K562 (cell line): ENCODE data around the gene SEC24A. TPM values are rescaled to one million over a fixed set of nuclear protein-coding genes. Genes with fewer than 3 reads are reported as not detected.
"Not testable (repeated sequence)": the region's sequence is repeated elsewhere in the genome, so short reads cannot be mapped to it uniquely, and the experiment has no call there.

ENCODE experiments used
- ATAC-seq: fragments of 200-7000 bp; cut with Tn5 transposase; 3 replicates; pipeline ENCODE4 v1.9.1; 2020; ENCODE audit warnings: moderate library complexity
- BruUV-seq: library from RNA; stranded (reverse); fragments of 400-500 nt; replicated peaks from 2 replicates; lab custom pipeline; 2021; lab: Mats Ljungman, UMichigan
- CTCF ChIA-PET: fragments of 300-600 bp; formaldehyde crosslinking; extraction: SDS; loops from one replicate; lab custom pipeline; 2021; ENCODE audit warnings: low intra/inter-chr PET ratio; lab: Yijun Ruan, JAX
- POLR2A ChIA-PET: fragments of 300-600, 350-650 bp; sonication (Branson Sonifier 250); formaldehyde crosslinking; extraction: SDS; loops from one replicate; lab custom pipeline; 2021; ENCODE audit warnings: antibody characterized with exemption, inconsistent platforms; lab: Yijun Ruan, JAX
- DNase-seq, 4 experiments: peaks; one replicate each; pipeline versions ENCODE4 v3.0.0 to v3.0.0-alpha.2; 2011 to 2018; ENCODE audit warnings: low spot score in 3 of 4, mixed read lengths in 3 of 4; ENCODE audit errors: extremely low read depth in 1 of 4
- FAIRE-seq: peaks from 2 replicates; lab custom pipeline; 2011; peaks lifted over from hg19 to GRCh38; lab: Jason Lieb, UNC
- H2AFZ ChIP-seq: 2 replicates; pipeline ENCODE4 v1.6.0; 2011; ENCODE audit warnings: low read depth, low read length, control low read depth, inconsistent platforms
- H3K27ac ChIP-seq: fragments of 200-600 bp; 3 replicates; pipeline ENCODE4 v1.8.0; 2011; ENCODE audit warnings: low read depth, mild to moderate bottlenecking, control low read depth, inconsistent platforms, low read length, moderate library complexity, mixed read lengths; ENCODE audit errors: extremely low read depth
- H3K27me3 ChIP-seq, 2 experiments: fragments of 300-600 bp in 1 of 2; 2 replicates in 1 of 2; 3 replicates in 1 of 2; pipeline versions ENCODE4 v1.6.0 to v1.8.0; 2011; ENCODE audit warnings: inconsistent platforms in 2 of 2, low read length in 2 of 2, mild to moderate bottlenecking in 1 of 2, mixed read lengths in 1 of 2, moderate library complexity in 1 of 2; ENCODE audit not compliant: control insufficient read depth in 2 of 2, insufficient read depth in 2 of 2
- H3K36me3 ChIP-seq: fragments of 300-600 bp; 3 replicates; pipeline ENCODE4 v1.8.0; 2011; ENCODE audit warnings: mild to moderate bottlenecking, low read length, inconsistent platforms; ENCODE audit not compliant: control insufficient read depth, insufficient read depth
- H3K4me1 ChIP-seq, 2 experiments: fragments of 200-600 bp in 1 of 2; replicated peaks in 1 of 2; 2 replicates in 1 of 2; 3 replicates in 1 of 2; pipeline versions ENCODE4 v1.5.1 to v1.8.0; 2011; ENCODE audit warnings: inconsistent platforms in 2 of 2, low read length in 2 of 2, mild to moderate bottlenecking in 1 of 2, mixed read lengths in 1 of 2, moderate library complexity in 1 of 2; ENCODE audit not compliant: control insufficient read depth in 2 of 2, insufficient read depth in 2 of 2
- H3K4me2 ChIP-seq: 2 replicates; pipeline ENCODE4 v1.6.1; 2011; ENCODE audit warnings: low read length, control low read depth, inconsistent platforms, mixed read lengths; ENCODE audit not compliant: insufficient read depth
- H3K4me3 ChIP-seq: fragments of 200-600 bp; sonication (generic), shearing (Covaris generic); 2 replicates; pipeline ENCODE4 v1.5.1; 2016; ENCODE audit warnings: control low read depth, inconsistent platforms
- H3K79me2 ChIP-seq: fragments of 200-600 bp; 3 replicates; pipeline ENCODE4 v1.8.0; 2011; ENCODE audit warnings: low read length, inconsistent platforms; ENCODE audit not compliant: control insufficient read depth, insufficient read depth
- H3K9ac ChIP-seq, 2 experiments: 2 replicates each; pipeline versions ENCODE4 v1.6.0 to v1.6.1; 2011; ENCODE audit warnings: low read depth in 2 of 2, low read length in 2 of 2, control low read depth in 1 of 2, inconsistent platforms in 1 of 2, mild to moderate bottlenecking in 1 of 2, mixed read lengths in 1 of 2; ENCODE audit not compliant: insufficient read depth in 1 of 2
- H3K9me1 ChIP-seq: one replicate; pipeline ENCODE4 v1.6.0; 2011; ENCODE audit warnings: inconsistent platforms, mild to moderate bottlenecking, low read length, moderate library complexity; ENCODE audit not compliant: control insufficient read depth, insufficient read depth
- H3K9me3 ChIP-seq: replicated peaks from 2 replicates; pipeline ENCODE4 v1.5.1; 2011; ENCODE audit warnings: low read depth, low read length, inconsistent platforms; ENCODE audit not compliant: control insufficient read depth, insufficient read depth
- H4K20me1 ChIP-seq: replicated peaks from 2 replicates; pipeline ENCODE4 v1.6.1; 2011; ENCODE audit warnings: low read length, inconsistent platforms, mixed read lengths; ENCODE audit not compliant: control insufficient read depth, insufficient read depth
- FOSL1 ChIP-seq: fragments of 200-800 bp; sonication (Bioruptor generic); conservative IDR thresholded peaks from 2 replicates; pipeline ENCODE4 v1.6.1; 2016; ENCODE audit warnings: missing genetic modification characterization, missing compliant biosample characterization
- HDGF ChIP-seq: fragments of 450-650 bp; IDR thresholded peaks from 2 replicates; pipeline ENCODE4 v1.6.1; 2016
- RBM15 ChIP-seq: fragments of 200-400 bp; formaldehyde crosslinking; IDR thresholded peaks from 2 replicates; pipeline ENCODE4 v1.6.1; 2018; ENCODE audit warnings: mild to moderate bottlenecking, low read length, moderate library complexity; ENCODE audit not compliant: insufficient read depth
- ZBTB11 ChIP-seq, 3 experiments: fragments of 200-800 bp in 1 of 3; fragments of 250-450 bp in 1 of 3; fragments of 450-650 bp in 1 of 3; sonication (Bioruptor Pico) in 1 of 3; sonication (Bioruptor generic) in 1 of 3; formaldehyde crosslinking in 1 of 3; IDR thresholded peaks; 2 replicates each; pipeline versions ENCODE4 v1.6.1 to v1.8.0; 2016 to 2022; ENCODE audit warnings: mild to moderate bottlenecking in 2 of 3, missing genetic modification characterization in 2 of 3, missing compliant biosample characterization in 1 of 3, moderate library complexity in 1 of 3
- WGBS: fragments of 100-300 bp; shearing (Covaris generic); methylation state at CpG from one replicate; pipeline ENCODE4 v1.1.6; 2016; ENCODE audit warnings: low coverage, mixed read lengths; ENCODE audit not compliant: insufficient coverage; ENCODE audit errors: missing lambda C conversion rate; 5-methylcytosine and 5-hydroxymethylcytosine counted together
- in situ Hi-C: fragments of 300-500 bp; cut with MboI; formaldehyde crosslinking; loops from 4 replicates; pipeline ENCODE4 v1.15.0; 2018; ENCODE audit warnings: inconsistent platforms, mixed read lengths
- intact Hi-C: fragments of 100-400 bp; cut with micrococcal nuclease; formaldehyde crosslinking; loops from 2 replicates; pipeline ENCODE4 v1.14.2; 2022
- polyA plus RNA-seq, 8 experiments: library from polyadenylated mRNA; depleted of rRNA in 4 of 8; stranded (reverse) in 5 of 8; unstranded in 3 of 8; fragments of >200 nt; fragmentation: Nextera tagmentation in 2 of 8; fragmentation: Illumina TruSeq in 1 of 8; extraction: Ambion mirVana in 2 of 8; extraction: Trizol in 1 of 8; gene quantifications; 2 replicates each; pipeline versions ENCODE4 v1.2.1 to v1.2.3, GENCODE V29; 2011 to 2014; ENCODE audit warnings: inconsistent platforms in 1 of 8, missing spikeins in 1 of 8
- total RNA-seq, 7 experiments: library from RNA; depleted of rRNA in 6 of 7; stranded (reverse); fragments of >200 nt in 6 of 7; fragmentation: Illumina TruSeq in 2 of 7; extraction: Trizol in 2 of 7; gene quantifications; 2 replicates each; pipeline versions ENCODE4 v1.2.1 to v1.2.3, GENCODE V29; 2011 to 2021; ENCODE audit warnings: low replicate concordance in 1 of 7
- TF ChIP-seq, protein P1 (sequence below): fragments of 200-800 bp; sonication (Bioruptor generic); IDR thresholded peaks from 2 replicates; pipeline ENCODE4 v1.6.1; 2016; ENCODE audit warnings: missing genetic modification characterization, missing compliant biosample characterization

Gene SEC24A
- total and polyA plus RNA-seq, 9 of the 15 experiments (the other 6 are each of a cell fraction or from before 2014, with no cell fraction given) = 7.9 to 36.5 (median 17.5) TPM

DNA sequence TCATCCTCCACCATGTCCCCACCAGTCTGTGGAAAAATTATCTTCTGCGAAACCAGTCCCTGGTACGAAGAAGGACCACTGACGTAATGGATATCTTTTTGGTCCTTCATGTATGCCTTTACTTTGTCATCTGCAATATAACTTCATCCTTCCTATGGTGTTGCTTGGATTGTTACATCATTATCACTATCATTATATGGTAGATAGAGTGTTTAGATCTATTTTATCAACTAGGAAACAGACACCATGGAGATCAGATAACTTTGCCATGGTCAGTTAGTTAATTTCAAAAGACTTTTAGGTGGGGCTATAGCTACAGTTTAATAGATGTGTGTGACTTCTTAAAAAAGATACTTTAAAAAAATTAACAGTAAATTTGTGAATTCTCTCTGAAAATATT, 66.0 kb downstream of the SEC24A start (continued):
- TF ChIP-seq ZBTB11 (CRISPR knock-in tag; IDR thresholded peaks at IDR 0.05) (no peak), FOSL1 (0 out of 2 replicates have a peak, but pooled peaks have one; percentile 23), HDGF (no peak), RBM15 (no peak)
- TF ChIP-seq, protein P1, sequence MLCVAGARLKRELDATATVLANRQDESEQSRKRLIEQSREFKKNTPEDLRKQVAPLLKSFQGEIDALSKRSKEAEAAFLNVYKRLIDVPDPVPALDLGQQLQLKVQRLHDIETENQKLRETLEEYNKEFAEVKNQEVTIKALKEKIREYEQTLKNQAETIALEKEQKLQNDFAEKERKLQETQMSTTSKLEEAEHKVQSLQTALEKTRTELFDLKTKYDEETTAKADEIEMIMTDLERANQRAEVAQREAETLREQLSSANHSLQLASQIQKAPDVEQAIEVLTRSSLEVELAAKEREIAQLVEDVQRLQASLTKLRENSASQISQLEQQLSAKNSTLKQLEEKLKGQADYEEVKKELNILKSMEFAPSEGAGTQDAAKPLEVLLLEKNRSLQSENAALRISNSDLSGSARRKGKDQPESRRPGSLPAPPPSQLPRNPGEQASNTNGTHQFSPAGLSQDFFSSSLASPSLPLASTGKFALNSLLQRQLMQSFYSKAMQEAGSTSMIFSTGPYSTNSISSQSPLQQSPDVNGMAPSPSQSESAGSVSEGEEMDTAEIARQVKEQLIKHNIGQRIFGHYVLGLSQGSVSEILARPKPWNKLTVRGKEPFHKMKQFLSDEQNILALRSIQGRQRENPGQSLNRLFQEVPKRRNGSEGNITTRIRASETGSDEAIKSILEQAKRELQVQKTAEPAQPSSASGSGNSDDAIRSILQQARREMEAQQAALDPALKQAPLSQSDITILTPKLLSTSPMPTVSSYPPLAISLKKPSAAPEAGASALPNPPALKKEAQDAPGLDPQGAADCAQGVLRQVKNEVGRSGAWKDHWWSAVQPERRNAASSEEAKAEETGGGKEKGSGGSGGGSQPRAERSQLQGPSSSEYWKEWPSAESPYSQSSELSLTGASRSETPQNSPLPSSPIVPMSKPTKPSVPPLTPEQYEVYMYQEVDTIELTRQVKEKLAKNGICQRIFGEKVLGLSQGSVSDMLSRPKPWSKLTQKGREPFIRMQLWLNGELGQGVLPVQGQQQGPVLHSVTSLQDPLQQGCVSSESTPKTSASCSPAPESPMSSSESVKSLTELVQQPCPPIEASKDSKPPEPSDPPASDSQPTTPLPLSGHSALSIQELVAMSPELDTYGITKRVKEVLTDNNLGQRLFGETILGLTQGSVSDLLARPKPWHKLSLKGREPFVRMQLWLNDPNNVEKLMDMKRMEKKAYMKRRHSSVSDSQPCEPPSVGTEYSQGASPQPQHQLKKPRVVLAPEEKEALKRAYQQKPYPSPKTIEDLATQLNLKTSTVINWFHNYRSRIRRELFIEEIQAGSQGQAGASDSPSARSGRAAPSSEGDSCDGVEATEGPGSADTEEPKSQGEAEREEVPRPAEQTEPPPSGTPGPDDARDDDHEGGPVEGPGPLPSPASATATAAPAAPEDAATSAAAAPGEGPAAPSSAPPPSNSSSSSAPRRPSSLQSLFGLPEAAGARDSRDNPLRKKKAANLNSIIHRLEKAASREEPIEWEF (CRISPR knock-in tag) = no peak

- H3K9ac ChIP-seq, DNase-seq, H3K79me2 ChIP-seq, CTCF ChIA-PET, BruUV-seq, H3K27me3 ChIP-seq, H3K4me1 ChIP-seq, in situ Hi-C loops, H3K9me3 ChIP-seq, FAIRE-seq, H2AFZ ChIP-seq, POLR2A ChIA-PET, H3K4me2 ChIP-seq, H3K27ac ChIP-seq, ATAC-seq, intact Hi-C loops, H3K9me1 ChIP-seq, H4K20me1 ChIP-seq, H3K4me3 ChIP-seq: not testable (repeated sequence)
- 76% methylated on average over 4 of the region's 4 CpGs for WGBS
- H3K36me3 ChIP-seq = peaks cover 60% of the 10 kb centered on the region
Observed at GRCh38 chr5:134715466-134715865, 66.9 kb downstream of the SEC24A start.
